ENCODE data around the gene MAP3K4.

MAP3K4 gene, protein sequence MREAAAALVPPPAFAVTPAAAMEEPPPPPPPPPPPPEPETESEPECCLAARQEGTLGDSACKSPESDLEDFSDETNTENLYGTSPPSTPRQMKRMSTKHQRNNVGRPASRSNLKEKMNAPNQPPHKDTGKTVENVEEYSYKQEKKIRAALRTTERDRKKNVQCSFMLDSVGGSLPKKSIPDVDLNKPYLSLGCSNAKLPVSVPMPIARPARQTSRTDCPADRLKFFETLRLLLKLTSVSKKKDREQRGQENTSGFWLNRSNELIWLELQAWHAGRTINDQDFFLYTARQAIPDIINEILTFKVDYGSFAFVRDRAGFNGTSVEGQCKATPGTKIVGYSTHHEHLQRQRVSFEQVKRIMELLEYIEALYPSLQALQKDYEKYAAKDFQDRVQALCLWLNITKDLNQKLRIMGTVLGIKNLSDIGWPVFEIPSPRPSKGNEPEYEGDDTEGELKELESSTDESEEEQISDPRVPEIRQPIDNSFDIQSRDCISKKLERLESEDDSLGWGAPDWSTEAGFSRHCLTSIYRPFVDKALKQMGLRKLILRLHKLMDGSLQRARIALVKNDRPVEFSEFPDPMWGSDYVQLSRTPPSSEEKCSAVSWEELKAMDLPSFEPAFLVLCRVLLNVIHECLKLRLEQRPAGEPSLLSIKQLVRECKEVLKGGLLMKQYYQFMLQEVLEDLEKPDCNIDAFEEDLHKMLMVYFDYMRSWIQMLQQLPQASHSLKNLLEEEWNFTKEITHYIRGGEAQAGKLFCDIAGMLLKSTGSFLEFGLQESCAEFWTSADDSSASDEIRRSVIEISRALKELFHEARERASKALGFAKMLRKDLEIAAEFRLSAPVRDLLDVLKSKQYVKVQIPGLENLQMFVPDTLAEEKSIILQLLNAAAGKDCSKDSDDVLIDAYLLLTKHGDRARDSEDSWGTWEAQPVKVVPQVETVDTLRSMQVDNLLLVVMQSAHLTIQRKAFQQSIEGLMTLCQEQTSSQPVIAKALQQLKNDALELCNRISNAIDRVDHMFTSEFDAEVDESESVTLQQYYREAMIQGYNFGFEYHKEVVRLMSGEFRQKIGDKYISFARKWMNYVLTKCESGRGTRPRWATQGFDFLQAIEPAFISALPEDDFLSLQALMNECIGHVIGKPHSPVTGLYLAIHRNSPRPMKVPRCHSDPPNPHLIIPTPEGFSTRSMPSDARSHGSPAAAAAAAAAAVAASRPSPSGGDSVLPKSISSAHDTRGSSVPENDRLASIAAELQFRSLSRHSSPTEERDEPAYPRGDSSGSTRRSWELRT (N-terminal part only)

DNA sequence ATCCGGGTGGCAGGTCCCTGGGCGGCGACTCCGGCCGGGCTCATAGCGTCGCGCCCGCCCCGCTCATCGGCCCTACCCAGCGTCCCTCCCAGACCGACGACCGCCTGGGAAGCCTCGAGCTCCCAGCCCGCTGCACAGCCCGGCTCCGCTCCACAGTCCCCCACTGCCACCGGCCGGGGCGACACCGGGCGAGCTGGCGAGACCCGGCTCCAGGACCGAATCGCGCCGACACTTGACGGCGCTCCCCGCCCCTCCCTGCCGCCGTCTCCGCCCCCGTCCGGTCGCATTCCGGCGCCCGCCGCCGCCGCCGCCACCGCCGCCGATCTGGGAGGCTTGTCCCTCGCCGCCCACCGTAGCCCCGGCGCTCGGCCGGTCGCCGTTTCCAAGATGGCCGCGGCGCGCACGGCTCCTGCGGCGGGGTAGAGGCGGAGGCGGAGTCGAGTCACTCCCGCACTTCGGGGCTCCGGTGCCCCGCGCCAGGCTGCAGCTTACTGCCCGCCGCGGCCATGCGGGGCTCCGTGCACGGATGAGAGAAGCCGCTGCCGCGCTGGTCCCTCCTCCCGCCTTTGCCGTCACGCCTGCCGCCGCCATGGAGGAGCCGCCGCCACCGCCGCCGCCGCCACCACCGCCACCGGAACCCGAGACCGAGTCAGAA, at the start of gene MAP3K4:
Gene MAP3K4 (plus strand): TSS at position 364 of the 655 bp plus-strand sequence. CDS start 163 bp downstream, at position 527.
- DNase-seq (ENCODE audit: low spot score) = peak; percentile 80

DNA sequence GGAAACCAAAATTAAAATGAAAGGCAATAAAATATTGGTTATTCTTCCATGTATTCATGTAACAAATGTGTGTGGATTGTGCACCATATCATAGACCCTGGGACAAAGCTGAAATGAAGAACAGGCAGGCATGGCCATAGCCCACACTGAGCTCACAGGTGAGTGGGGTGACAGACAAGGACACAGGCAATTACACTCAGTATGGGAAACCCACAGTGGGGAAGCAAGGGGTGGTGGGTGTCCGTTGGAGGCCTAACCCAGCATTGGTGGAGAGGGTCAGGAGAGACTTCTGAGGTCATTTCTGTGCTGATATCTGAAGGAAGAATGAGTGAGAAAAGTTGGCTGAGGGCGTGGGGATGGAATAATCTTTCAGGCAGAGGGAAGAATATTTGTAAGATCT, 47.6 kb upstream of the MAP3K4 start:
- DNase-seq (ENCODE audit: low spot score) = no peak

DNA sequence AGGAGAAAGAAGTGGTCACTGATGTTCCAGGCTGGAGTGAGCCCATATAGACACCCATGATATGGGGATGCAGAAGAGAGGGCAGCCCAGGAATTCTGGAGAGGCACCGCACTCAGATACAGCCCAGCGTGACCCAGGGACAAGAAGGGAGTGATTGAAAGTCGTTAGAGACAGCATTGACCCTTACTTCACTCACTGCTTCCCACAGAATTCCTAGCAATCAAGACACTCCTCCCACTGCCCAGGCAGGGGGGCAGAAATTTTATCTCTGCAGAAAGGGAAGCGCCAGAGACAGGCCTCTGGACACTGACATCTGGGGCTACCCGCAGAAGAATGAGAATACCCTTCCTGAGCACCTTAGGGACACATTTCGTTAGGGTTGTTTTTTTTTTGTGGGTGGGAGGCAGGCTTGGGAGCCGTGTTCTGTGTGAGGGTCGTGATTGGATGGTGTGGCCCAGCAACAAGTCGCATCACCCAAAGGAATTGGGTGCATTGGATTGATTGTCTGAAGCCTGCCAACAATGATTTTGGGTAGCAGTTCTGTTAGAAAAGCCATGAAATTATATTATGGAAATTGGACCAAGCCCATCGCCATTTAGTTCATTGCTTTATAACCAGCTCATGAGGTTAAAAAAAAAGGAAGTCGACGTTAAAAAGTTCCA, 45.9 kb upstream of the MAP3K4 start:
- DNase-seq (ENCODE audit: low spot score) = no peak

DNA sequence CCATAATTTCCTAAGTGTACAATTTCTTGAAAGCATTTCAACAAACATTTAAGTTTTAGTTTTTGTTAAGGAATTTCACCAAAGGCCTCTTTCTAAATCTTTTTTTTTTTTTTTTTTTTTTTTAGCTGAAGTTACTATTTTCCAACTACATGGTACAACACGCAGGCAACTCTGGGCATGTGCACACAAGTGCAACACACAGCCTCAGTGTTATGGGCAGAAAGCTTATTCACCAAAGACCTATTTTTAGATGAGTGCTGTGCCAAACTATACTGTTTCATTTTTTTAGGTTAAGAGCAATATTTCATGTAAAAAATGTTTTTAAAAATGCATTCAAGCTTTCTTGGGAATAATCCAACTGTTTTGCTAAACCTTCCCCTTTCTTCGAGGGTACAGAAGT, 42.0 kb upstream of the MAP3K4 start:
- DNase-seq (ENCODE audit: low spot score) = no peak

DNA sequence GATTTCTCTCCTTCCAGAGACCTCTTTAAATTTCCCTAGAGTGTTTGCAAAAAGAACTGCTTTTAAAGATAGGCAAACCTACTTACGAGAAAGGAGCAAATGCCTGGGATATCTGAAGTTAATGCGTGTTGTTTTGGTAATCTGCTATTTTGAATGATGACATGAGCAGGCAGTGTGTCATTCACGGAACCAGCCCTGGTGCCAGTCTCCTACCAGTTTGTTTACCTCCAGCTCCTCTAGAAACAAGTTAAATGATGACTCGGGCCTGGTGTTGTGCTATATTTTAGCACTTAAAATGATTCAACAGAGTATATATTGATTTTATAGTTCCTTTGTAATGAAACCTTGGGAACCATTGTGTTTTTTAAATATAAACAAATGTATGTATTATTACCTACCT, 41.1 kb upstream of the MAP3K4 start:
- no peak for DNase-seq (ENCODE audit: low spot score)

DNA sequence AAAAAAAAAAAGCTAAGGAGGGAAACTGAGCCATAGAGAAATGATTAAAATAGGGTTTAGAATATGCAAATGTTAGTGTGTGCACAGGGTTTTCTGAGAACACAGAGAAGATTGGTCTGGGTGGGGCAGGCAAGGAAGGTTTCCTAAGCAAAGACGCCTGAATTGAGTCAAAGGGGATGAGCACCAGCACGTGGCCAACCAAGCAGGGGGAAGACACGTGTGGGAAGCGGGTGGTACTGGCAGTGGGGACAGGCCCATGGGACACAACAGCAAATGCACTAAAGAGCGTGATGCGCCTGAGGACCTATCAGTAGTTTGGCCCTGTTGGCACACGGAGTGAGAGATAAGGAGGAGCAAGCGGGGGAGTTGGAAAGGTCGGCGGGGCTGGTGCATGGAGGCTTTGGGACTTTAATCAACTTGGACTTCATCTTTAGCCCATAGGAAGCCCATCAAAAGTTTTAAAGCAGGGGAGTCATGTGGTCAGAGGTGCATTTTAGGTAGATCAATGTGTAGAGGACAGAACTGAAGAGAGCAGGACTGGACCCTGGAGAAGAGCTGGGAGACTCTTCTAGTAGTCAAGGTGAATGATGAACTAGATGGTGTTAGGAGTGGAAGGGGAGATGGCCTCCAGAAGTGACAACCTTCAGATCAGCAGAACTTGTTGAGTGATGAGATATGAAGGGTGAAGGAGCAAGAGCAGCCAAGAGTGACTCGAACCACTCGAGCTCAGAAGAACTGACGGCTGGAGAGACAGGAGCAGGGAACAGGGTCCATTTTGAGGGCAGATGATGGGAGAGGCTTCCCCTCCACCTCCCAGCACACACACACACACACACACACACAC, 40.2 kb upstream of the MAP3K4 start:
- no peak for DNase-seq (ENCODE audit: low spot score)

DNA sequence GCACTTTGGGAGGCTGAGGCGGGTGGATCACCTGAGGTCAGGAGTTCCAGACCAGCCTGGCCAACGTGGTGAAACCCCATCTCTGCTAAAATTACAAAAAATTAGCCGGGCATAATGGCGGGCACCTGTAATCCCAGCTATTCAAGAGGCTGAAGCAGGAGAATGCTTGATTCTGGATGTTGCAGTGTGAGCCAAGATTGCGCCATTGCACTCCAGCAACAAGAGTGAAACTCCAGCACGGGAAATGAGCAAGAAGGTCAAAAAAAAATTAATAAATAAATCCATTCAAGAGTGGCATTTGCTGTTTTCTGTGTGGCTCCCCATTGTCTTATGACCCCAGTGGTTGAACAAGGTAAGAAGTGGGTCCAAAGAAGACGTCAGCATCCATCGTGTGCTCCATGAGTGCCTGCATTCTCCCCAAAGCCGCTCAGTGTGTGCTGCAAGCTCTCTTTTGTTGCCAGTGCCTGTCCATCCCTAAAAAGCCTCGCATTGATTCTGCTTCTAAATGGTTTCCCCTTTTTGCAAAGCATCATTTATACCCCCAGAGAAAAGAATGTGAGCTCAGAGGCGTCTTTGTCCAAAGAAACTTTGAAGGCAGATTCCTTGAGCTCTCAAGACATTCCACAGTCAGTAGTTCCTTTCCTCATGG, 38.8 kb upstream of the MAP3K4 start:
- DNase-seq (ENCODE audit: low spot score) = no peak

DNA sequence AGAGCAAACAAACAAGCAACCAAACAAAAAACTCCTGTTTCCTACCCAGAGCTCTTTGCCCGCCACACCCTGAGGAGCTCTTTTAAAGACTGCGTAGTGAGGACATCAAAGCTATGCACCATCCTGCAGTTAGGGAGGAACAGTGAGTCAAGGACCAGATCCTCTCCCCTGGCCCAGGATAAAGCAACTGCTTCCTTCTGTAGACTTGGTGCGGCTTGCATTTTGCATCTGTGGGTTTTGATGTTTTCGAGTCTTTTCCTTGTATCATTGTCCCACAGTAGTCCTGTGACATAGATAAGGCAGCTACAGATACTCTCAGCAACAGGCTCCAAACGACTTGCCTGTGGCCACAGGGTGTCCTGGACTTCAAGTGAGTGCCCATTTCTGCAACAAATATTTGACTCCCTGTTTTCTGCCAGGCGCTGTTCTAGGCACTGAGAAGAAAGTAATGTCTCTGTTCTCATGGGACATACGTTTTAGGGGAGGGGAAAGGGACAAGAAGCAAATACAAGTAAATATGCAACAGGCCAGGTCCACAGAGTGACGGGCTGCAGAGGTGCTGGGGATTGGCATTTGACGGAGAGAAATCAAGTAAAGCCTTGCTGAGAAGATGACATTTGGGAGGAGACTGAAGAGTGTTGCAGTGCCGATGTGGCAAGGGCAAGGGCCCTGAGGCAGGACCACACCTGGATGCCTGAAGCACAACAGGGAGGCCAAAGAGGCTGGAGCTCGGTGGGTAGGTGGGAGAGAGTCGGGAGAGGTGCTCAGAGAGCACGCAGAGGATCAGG, 35.9 kb upstream of the MAP3K4 start:
- no peak for DNase-seq (ENCODE audit: low spot score)

DNA sequence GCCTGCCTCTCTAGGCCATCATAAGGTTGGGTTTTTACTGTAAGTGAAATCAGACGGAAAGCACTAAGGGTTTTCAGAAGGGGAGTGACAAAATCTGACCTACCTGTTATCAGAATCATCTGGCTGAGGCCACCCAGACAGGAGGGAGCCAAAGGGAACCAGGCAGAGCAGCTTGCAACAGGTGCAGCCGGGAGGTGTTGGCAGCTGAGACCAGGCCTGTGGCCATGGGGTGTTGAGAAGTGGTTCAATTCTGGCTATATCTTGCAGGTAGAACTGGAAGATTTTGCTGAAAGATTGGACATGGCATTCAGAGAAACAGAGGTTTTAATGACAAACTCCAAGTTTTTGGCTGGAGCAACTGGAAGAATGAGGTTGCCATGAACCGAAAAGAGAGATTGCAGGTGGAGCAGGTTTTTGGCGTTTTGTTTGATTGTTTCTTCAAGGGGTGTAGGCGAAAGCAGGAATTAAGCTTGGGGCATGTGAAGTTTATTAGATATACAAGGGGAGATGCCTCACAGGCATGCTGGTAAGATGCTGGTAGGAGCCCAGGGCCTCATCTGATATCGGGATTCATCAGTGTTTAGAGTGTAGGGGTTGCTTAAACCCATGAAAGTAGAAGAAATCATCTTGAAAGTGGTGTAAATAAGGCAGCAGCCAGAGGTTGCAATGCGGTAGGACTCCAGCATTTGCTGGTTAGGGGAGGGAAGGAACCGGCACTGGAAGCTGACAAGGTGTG, 35.1 kb upstream of the MAP3K4 start:
- no peak for DNase-seq (ENCODE audit: low spot score)

DNA sequence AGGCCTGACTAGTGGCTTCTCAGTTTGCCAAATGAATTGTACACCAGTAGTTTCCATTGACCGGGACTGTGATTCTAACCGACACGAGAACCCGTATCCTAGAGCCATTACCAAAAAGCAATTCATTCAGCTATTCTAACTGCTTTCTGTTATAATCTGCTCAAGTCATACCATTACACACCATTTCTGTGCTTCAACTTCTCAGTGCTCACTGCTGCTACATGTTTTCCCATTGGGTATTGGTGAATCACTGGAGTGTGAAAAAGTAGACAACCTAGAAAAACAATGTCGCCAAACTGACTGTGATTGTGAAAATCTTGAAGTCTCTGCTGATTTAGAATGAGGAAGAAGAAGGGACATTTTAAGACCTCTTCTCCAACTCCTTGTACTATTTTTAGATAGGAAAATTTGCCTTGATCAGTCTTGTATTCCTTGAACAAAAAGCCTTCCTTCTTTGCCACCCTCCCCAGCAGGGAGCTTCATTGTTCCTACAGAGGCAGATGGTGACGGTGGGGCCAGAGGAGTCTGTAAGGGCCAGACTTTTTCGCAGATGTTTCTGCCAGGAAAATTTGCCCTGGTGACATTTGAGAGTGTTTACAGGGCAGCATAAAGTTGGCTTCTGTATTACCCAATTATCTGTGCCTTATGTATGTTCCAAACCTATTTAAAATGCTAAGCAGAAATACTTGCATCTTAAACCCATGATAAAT, 31.7 kb upstream of the MAP3K4 start:
- no peak for DNase-seq (ENCODE audit: low spot score)

DNA sequence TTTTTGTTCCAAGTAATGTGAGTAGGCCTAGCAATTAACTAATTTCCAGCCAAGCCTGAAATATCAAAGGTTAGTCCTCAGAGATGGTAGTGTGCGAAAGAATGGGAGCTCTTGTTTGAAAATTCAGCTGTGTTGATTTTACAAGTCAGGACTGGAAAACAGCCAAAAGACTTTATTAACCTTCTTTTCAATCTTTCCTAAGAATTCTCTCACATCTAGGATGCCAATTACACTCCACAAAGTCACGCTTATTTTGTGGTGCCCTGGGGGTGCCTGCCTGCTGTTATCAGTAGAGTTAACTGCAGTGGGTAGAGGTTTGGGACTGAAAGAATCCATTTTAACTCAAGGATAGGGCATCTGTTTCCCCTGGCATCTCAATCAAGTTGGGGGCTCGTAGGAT, 30.7 kb upstream of the MAP3K4 start:
- no peak for DNase-seq (ENCODE audit: low spot score)

DNA sequence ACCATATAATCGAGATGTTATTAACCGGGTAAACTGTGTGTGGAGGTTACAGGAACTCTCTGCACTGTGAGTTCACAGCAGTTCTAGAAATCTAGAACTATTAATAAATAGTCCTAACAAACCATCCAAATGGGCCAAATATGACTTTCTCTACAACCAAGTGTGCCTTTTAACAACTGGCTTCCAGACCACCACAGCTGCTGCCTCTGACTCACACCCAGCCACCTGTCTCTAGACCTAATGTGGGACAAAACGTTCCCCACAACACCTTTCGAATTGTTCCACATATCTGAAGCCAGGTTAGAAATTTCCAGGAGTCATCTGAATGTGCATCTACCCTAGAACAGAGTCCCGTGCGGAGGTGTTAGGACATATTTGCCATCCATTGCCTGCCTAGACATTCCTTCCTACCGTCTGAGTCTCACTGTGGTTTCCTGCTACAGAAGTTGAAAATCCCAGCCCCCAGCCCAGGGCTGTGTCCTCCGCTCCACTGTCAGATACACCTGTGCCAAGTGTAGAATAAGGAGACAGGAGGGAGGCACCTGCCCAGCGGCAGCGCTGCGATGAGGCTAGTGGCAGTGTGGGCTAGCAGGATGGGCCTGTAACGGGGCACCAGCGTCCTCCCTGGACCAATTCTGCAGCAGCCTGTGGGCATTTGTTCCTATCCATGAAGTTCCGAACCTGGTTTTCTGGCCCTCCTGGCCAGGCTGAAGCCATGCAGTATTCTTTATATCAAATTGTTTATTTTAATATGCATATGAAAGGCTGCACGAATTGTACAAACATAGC, 28.5 kb upstream of the MAP3K4 start:
- no peak for DNase-seq (ENCODE audit: low spot score)

DNA sequence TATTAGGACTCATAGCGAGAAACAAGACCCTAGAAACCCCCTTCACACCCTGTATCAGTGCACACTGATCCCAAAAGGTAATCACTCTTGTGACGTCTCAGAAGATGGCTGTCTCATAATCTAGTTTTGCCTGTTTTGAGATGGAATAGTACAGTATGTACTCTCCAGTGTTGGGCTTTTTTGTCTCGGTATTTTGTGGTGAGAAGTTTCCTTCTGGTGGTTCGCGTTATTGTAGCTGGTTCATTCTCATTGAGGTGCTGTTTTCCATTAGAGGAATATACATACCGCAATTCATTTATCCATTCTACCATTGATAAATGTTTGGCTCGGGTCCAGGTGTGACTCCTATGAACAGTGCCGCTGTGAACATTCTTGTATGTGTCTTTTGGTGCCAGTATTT, 27.9 kb upstream of the MAP3K4 start:
- no peak for DNase-seq (ENCODE audit: low spot score)

DNA sequence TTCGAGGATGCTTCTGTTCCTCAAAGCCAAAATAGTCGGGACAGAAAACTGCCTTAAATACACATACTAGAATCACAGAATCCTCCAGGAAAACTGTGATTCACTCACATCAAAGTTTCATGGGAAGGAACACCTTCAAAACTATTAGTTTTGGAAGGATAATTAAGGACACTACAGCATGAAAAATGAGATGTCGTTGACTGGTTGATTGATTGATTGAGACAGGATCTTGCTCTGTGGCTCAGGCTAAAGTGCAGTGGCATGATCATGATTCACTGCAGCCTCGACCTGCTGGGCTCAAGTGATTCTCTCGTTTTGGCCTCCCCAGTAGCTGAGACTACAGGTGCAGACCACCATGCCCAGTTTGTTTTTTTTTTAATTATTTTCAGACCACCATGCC, 25.7 kb upstream of the MAP3K4 start:
- DNase-seq (ENCODE audit: low spot score) = no peak

DNA sequence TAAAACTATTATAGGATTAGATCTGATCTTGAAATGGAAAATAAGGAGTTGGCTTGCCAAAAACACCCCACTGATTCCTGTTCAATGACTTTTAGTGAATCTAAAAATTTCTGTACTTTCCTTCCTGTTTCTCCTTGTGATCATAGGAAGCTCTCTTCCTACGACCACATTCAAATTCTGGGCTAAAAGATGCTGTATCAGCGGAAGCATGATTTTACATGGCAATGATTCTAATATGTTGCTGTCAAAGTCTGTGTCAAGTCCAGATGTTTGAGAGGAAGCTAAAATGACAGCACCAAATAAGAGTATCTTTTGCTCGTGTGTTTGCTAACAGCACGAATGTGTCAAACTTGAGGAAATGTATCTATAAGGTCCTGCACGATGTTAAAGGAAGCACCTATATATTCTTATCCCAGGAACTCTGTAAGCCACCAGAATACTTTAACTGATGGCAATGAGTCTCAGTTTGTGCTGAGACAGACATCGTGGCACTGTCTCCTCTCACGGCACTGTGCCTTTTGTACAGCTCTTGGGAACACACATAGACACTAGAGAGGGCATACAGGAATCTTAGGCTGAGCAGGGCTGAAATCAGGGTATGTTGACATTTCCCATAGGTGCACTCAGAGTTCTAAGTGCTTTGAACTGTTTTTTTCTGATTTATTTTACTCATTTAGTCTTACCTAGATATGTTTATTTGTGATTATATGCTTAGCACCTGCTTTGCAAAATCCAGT, 24.9 kb upstream of the MAP3K4 start:
- DNase-seq (ENCODE audit: low spot score) = no peak

DNA sequence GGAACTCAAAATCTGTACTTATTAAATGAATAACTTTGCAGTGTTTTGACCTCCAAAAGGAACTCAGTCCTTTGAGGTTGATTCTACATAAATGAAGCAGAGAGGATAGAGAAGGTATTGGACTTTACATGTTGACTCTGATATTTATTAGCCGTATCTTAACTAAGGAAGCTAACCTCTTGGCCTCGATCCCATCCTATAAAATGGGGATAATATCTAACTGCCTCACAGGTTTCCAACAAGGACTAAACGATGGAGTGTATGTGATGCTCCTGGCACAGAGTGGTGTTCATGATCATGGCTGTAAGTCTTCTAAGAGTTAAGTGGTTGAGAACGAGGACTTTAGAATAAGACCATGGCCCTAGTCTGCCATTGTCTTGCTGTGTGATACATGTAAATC, 24.2 kb upstream of the MAP3K4 start:
- DNase-seq (ENCODE audit: low spot score) = no peak
